ENCODE results near the gene FAT4.

Gene FAT4

DNA sequence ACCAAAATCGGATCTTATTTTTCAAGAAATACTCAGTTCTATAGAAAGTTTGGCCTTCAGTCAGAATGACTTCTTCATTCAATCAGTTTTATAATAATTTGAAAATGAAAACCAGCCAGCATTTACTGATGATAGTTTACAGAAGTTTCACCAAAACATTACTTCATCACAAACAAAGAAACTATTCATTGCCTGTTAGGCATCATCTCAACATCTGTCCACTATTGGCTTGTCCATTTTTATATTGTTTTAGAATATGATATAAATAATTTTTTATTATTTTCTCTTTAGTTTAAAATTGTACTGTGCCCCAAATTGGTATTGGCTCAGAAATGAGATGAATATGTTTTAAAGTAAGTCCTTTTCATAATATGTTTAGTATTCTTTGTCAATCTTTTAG, 38.4 kb downstream of the FAT4 start:
- H3K27me3 ChIP-seq (ENCODE audit: control insufficient read depth, insufficient read depth, low read length): no peaks in the 10 kb centered on the region
- H3K36me3 ChIP-seq (ENCODE audit: control insufficient read depth, low read depth, low read length): no peaks in the 10 kb centered on the region
- H3K27ac ChIP-seq (ENCODE audit: low read length): no peak overlapping the region
- no peak overlapping the region for H3K4me3 ChIP-seq (ENCODE audit: low read length)
- peaks cover 35% of the 10 kb centered on the region for H3K4me1 ChIP-seq (ENCODE audit: control insufficient read depth, low read depth, low read length)
- no peak overlapping the region for H3K9ac ChIP-seq (ENCODE audit: low read length)
- H3K9me3 ChIP-seq (ENCODE audit: control insufficient read depth, low read depth, low read length): no peaks in the 10 kb centered on the region

DNA sequence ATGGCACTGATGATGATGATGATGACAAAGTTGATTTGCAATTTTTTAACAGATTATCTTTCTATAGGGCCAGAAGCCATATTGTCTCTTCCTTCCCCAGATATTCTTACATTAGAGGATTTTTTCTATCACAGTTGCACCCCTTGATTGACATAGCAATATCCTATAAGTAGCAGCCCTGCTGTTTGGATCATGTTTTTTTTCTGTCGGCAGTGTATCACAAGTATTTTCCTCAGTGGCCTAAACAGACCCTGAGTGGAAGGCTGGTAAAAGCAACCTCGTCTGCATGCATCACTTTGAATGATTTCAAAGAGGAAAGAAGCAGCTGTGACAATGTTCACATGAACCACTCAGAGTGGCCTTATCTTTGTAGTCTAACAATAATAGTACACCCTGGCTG, 41.0 kb downstream of the FAT4 start:
- Histone ChIP-seq H3K36me3 (ENCODE audit: control insufficient read depth, low read depth, low read length) (no peaks in the 10 kb centered on the region), H3K27ac (ENCODE audit: low read length) (no peak overlapping the region), H3K27me3 (ENCODE audit: control insufficient read depth, insufficient read depth, low read length) (peaks cover 14% of the 10 kb centered on the region), H3K9ac (ENCODE audit: low read length) (no peak overlapping the region), H3K9me3 (ENCODE audit: control insufficient read depth, low read depth, low read length) (no peaks in the 10 kb centered on the region), H3K4me3 (ENCODE audit: low read length) (no peak overlapping the region), H3K4me1 (ENCODE audit: control insufficient read depth, low read depth, low read length) (peaks cover 54% of the 10 kb centered on the region)

- Histone ChIP-seq H3K9ac (ENCODE audit: low read length) (no peak overlapping the region), H3K4me3 (ENCODE audit: low read length) (peak overlapping the region; percentile 46), H3K27me3 (ENCODE audit: control insufficient read depth, insufficient read depth, low read length) (peaks cover 14% of the 10 kb centered on the region), H3K36me3 (ENCODE audit: control insufficient read depth, low read depth, low read length) (no peaks in the 10 kb centered on the region), H3K9me3 (ENCODE audit: control insufficient read depth, low read depth, low read length) (no peaks in the 10 kb centered on the region), H3K4me1 (ENCODE audit: control insufficient read depth, low read depth, low read length) (peaks cover 51% of the 10 kb centered on the region), H3K27ac (ENCODE audit: low read length) (peak overlapping the region; percentile 68)
Observed at GRCh38 chr4:125357675-125358074, 42.9 kb downstream of the FAT4 start.

- Histone ChIP-seq H3K36me3 (ENCODE audit: control insufficient read depth, low read depth, low read length) (no peaks in the 10 kb centered on the region), H3K27me3 (ENCODE audit: control insufficient read depth, insufficient read depth, low read length) (peaks cover 14% of the 10 kb centered on the region), H3K9ac (ENCODE audit: low read length) (no peak overlapping the region), H3K27ac (ENCODE audit: low read length) (no peak overlapping the region), H3K9me3 (ENCODE audit: control insufficient read depth, low read depth, low read length) (no peaks in the 10 kb centered on the region), H3K4me3 (ENCODE audit: low read length) (peak overlapping the region; percentile 46), H3K4me1 (ENCODE audit: control insufficient read depth, low read depth, low read length) (peaks cover 49% of the 10 kb centered on the region)
Observed at GRCh38 chr4:125358453-125358852, 43.7 kb downstream of the FAT4 start.

GRCh38 chr4:125359363-125359762, 44.6 kb downstream of the FAT4 start:
- Histone ChIP-seq H3K27ac (ENCODE audit: low read length) (no peak overlapping the region), H3K9me3 (ENCODE audit: control insufficient read depth, low read depth, low read length) (no peaks in the 10 kb centered on the region), H3K27me3 (ENCODE audit: control insufficient read depth, insufficient read depth, low read length) (peaks cover 14% of the 10 kb centered on the region), H3K4me3 (ENCODE audit: low read length) (no peak overlapping the region), H3K36me3 (ENCODE audit: control insufficient read depth, low read depth, low read length) (no peaks in the 10 kb centered on the region), H3K9ac (ENCODE audit: low read length) (no peak overlapping the region), H3K4me1 (ENCODE audit: control insufficient read depth, low read depth, low read length) (peaks cover 48% of the 10 kb centered on the region)

- no peak overlapping the region for H3K27ac ChIP-seq (ENCODE audit: low read length)
- H3K27me3 ChIP-seq (ENCODE audit: control insufficient read depth, insufficient read depth, low read length): peaks cover 14% of the 10 kb centered on the region
- no peaks in the 10 kb centered on the region for H3K36me3 ChIP-seq (ENCODE audit: control insufficient read depth, low read depth, low read length)
- no peaks in the 10 kb centered on the region for H3K9me3 ChIP-seq (ENCODE audit: control insufficient read depth, low read depth, low read length)
- peaks cover 46% of the 10 kb centered on the region for H3K4me1 ChIP-seq (ENCODE audit: control insufficient read depth, low read depth, low read length)
- no peak overlapping the region for H3K9ac ChIP-seq (ENCODE audit: low read length)
- H3K4me3 ChIP-seq (ENCODE audit: low read length): no peak overlapping the region
Observed at GRCh38 chr4:125359960-125360634, 45.3 kb downstream of the FAT4 start.

GRCh38 chr4:125360727-125361126, 46.0 kb downstream of the FAT4 start:
- peaks cover 44% of the 10 kb centered on the region for H3K4me1 ChIP-seq (ENCODE audit: control insufficient read depth, low read depth, low read length)
- H3K27me3 ChIP-seq (ENCODE audit: control insufficient read depth, insufficient read depth, low read length): peaks cover 14% of the 10 kb centered on the region
- H3K36me3 ChIP-seq (ENCODE audit: control insufficient read depth, low read depth, low read length): no peaks in the 10 kb centered on the region
- H3K27ac ChIP-seq (ENCODE audit: low read length): no peak overlapping the region
- H3K9me3 ChIP-seq (ENCODE audit: control insufficient read depth, low read depth, low read length): no peaks in the 10 kb centered on the region
- no peak overlapping the region for H3K9ac ChIP-seq (ENCODE audit: low read length)
- H3K4me3 ChIP-seq (ENCODE audit: low read length): no peak overlapping the region
